ENCODE measurements around the gene RAP2B. TPM values are rescaled to one million over a fixed set of nuclear protein-coding genes. Genes with fewer than 3 reads are reported as not detected.

Gene RAP2B
- total RNA-seq, 1 experiment from 2014 or later, result 18.2 TPM

- H3K4ac ChIP-seq (ENCODE audit: low read depth, low read length), result no peak overlapping the region
- Mint-ChIP-seq H3K36me3 (ENCODE audit: insufficient read depth in 1 of 3, low read depth in 3 of 3) (no peaks in the 10 kb centered on the region), H3K27me3 (ENCODE audit: low read depth) (no peaks in the 10 kb centered on the region), H3K4me3 (no peak overlapping the region), H3K4me1 (peaks cover 11 to 17% of the 10 kb centered on the region in 2 experiments), H3K9me3 (no peaks in the 10 kb centered on the region), H3K27ac (no peak overlapping the region)
- no peaks in the 10 kb centered on the region for H3K27me3 ChIP-seq (ENCODE audit: insufficient read depth, low read length)
- no peak overlapping the region for H3K56ac ChIP-seq (ENCODE audit: insufficient read length, low read depth, low read length)
- H3T11ph ChIP-seq (ENCODE audit: low read length), result no peak overlapping the region
- no peak overlapping the region for H4K8ac ChIP-seq (replicated peaks; ENCODE audit: insufficient read length, low read depth, low read length)
- no peak for TF ChIP-seq CTCF (conservative IDR thresholded peaks at IDR 0.05)
- H3K79me2 ChIP-seq (ENCODE audit: insufficient read depth, low read length), result no peaks in the 10 kb centered on the region
- H2BK5ac ChIP-seq (ENCODE audit: insufficient read length, low read length), result no peak overlapping the region
- H2BK15ac ChIP-seq (ENCODE audit: low read depth, low read length), result no peak overlapping the region
- H2BK12ac ChIP-seq (ENCODE audit: insufficient read length, low read depth, low read length), result no peak overlapping the region
- H3K9ac ChIP-seq (ENCODE audit: extremely low read depth, insufficient read length, low read length), result no peak overlapping the region
- H2AFZ ChIP-seq (ENCODE audit: low read length), result no peak overlapping the region
- no peak overlapping the region for H4K5ac ChIP-seq (ENCODE audit: insufficient read length, low read depth, low read length)
- no peak overlapping the region for H2BK120ac ChIP-seq (ENCODE audit: low read depth, low read length, poor library complexity, severe bottlenecking)
- no peak overlapping the region for H4K91ac ChIP-seq (ENCODE audit: insufficient read length, low read depth, low read length)
- no peaks in the 10 kb centered on the region for H3K79me1 ChIP-seq (ENCODE audit: insufficient read depth, low read depth, low read length, poor library complexity, severe bottlenecking)
- H3K23ac ChIP-seq (ENCODE audit: insufficient read length, low read depth, low read length), result no peak overlapping the region
- H2AK5ac ChIP-seq (ENCODE audit: insufficient read length, low read length), result no peak overlapping the region
- no peak overlapping the region for H3K18ac ChIP-seq (ENCODE audit: insufficient read length, low read depth, low read length)
- H3K4me2 ChIP-seq (ENCODE audit: insufficient read depth, insufficient read length, low read length), result no peak overlapping the region
- H3K4me1 ChIP-seq (ENCODE audit: insufficient read depth, low read length), result no peaks in the 10 kb centered on the region; the same call in 1 of the 2 replicates
- H3K27ac ChIP-seq (ENCODE audit: insufficient read length, low read depth, low read length), result no peak overlapping the region
- H4K20me1 ChIP-seq (ENCODE audit: control insufficient read depth, insufficient read depth, insufficient read length), result no peaks in the 10 kb centered on the region
- WGBS (ENCODE audit: extremely low coverage, insufficient read length, low lambda C conversion rate), result no CpG with 5 or more reads among the region's 2 CpGs
- no peaks in the 10 kb centered on the region for H3K9me3 ChIP-seq (ENCODE audit: control insufficient read depth, low read depth, low read length)
- no peak overlapping the region for H3K14ac ChIP-seq (ENCODE audit: insufficient read depth, low read length)
- H2BK20ac ChIP-seq (ENCODE audit: low read depth, low read length, poor library complexity, severe bottlenecking), result no peak overlapping the region
- DNase-seq, result no peak
- H3K23me2 ChIP-seq (ENCODE audit: insufficient read length, low read depth, low read length, poor library complexity, severe bottlenecking), result no peaks in the 10 kb centered on the region
These were observed 57.1 kb downstream of the RAP2B start for GRCh38 chr3:153219146-153219545.

Measured in H9 (cell line).